ENCODE data around the gene CDKN2AIPNL. TPM values are rescaled to one million over a fixed set of nuclear protein-coding genes. Genes with fewer than 3 reads are reported as not detected.

The CDKN2AIPNL gene
- total RNA-seq, 1 experiment from 2014 or later = 60.5 TPM

DNA sequence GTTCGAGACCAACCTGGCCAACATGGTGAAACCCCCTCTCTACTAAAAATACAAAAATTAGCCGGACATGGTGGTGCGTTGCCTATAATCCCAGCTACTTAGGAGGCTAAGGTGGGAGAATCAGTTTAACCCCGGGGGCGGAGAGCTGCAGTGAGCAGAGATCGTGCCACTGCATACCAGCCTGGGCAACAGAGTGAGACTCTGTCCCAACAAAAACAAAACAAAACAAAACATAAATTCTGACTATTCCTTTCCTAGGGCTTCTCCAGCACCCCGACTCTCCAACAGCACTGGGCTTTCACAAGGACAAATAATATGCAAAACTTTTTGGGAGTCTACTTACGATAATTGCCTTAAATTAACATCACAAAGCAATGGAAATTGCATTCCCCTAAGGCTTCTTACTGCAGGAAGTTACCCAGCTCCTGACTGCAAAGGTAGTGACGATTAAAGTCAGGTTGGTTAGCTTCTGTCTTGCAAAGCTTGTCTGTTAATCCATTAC lies 15.9 kb upstream of the CDKN2AIPNL start:
- H3K27me3 ChIP-seq (replicated peaks; ENCODE audit: insufficient read depth, low read depth, low read length, poor library complexity) = no peaks in the 10 kb centered on the region
- H3K36me3 ChIP-seq (ENCODE audit: insufficient read depth, low read length, poor library complexity, severe bottlenecking) = no peaks in the 10 kb centered on the region
- H3K4me3 ChIP-seq (ENCODE audit: low read depth, low read length, poor library complexity, severe bottlenecking) = no peak overlapping the region
- H3K9me3 ChIP-seq (ENCODE audit: low read depth, low read length, poor library complexity, severe bottlenecking) = no peaks in the 10 kb centered on the region
- peaks cover 6% of the 10 kb centered on the region for H3K4me1 ChIP-seq (ENCODE audit: insufficient read depth, low read length, poor library complexity, severe bottlenecking)
- intact Hi-C loops (cut with micrococcal nuclease; ENCODE audit: unreplicated experiment) = no loop called here
- peak; percentile 33 for DNase-seq (ENCODE audit: low spot score)
- no peak overlapping the region for H3K27ac ChIP-seq (ENCODE audit: low read depth, low read length, poor library complexity, severe bottlenecking)
- POLR2A ChIA-PET (ENCODE audit: low non-redundant PET) = interaction anchor here (0.6 kb wide), 1 partner anchor 19 kb away, joined by 6 read pairs; no protein-coding TSS in a partner anchor
- no peak for TF ChIP-seq EZH2 (IDR thresholded peaks at IDR 0.05; ENCODE audit: borderline replicate concordance, low read depth, low read length, poor library complexity, severe bottlenecking)
- TF ChIP-seq CTCF (conservative IDR thresholded peaks at IDR 0.05; ENCODE audit: low read depth, low read length) = no peak
- BruUV-seq (replicated peaks) = no TSS peak
- CTCF ChIA-PET = no interaction called here

GRCh38 chr5:134426361-134426760 lies 14.7 kb upstream of the CDKN2AIPNL start:
- POLR2A ChIA-PET (ENCODE audit: low non-redundant PET) = no interaction called here
- no peaks in the 10 kb centered on the region for H3K9me3 ChIP-seq (ENCODE audit: low read depth, low read length, poor library complexity, severe bottlenecking)
- H3K4me1 ChIP-seq (ENCODE audit: insufficient read depth, low read length, poor library complexity, severe bottlenecking) = peaks cover 6% of the 10 kb centered on the region
- DNase-seq (ENCODE audit: low spot score) = no peak
- H3K27ac ChIP-seq (ENCODE audit: low read depth, low read length, poor library complexity, severe bottlenecking) = no peak overlapping the region
- BruUV-seq (replicated peaks) = no TSS peak
- intact Hi-C loops (cut with micrococcal nuclease; ENCODE audit: unreplicated experiment) = no loop called here
- CTCF ChIA-PET = no interaction called here
- TF ChIP-seq CTCF (conservative IDR thresholded peaks at IDR 0.05; ENCODE audit: low read depth, low read length) (no peak), EZH2 (IDR thresholded peaks at IDR 0.05; ENCODE audit: borderline replicate concordance, low read depth, low read length, poor library complexity, severe bottlenecking) (no peak)
- no peak overlapping the region for H3K4me3 ChIP-seq (ENCODE audit: low read depth, low read length, poor library complexity, severe bottlenecking)
- H3K36me3 ChIP-seq (ENCODE audit: insufficient read depth, low read length, poor library complexity, severe bottlenecking) = no peaks in the 10 kb centered on the region
- H3K27me3 ChIP-seq (replicated peaks; ENCODE audit: insufficient read depth, low read depth, low read length, poor library complexity) = no peaks in the 10 kb centered on the region

- ChIA-PET CTCF (no interaction called here), POLR2A (ENCODE audit: low non-redundant PET) (no interaction called here)
- Histone ChIP-seq H3K27me3 (replicated peaks; ENCODE audit: insufficient read depth, low read depth, low read length, poor library complexity) (no peaks in the 10 kb centered on the region), H3K36me3 (ENCODE audit: insufficient read depth, low read length, poor library complexity, severe bottlenecking) (no peaks in the 10 kb centered on the region), H3K9me3 (ENCODE audit: low read depth, low read length, poor library complexity, severe bottlenecking) (peaks cover 6% of the 10 kb centered on the region), H3K4me1 (ENCODE audit: insufficient read depth, low read length, poor library complexity, severe bottlenecking) (peaks cover 6% of the 10 kb centered on the region), H3K27ac (ENCODE audit: low read depth, low read length, poor library complexity, severe bottlenecking) (no peak overlapping the region), H3K4me3 (ENCODE audit: low read depth, low read length, poor library complexity, severe bottlenecking) (no peak overlapping the region)
- intact Hi-C loops (cut with micrococcal nuclease; ENCODE audit: unreplicated experiment) = no loop called here
- BruUV-seq (replicated peaks) = no TSS peak
- DNase-seq (ENCODE audit: low spot score) = no peak
- no peak for TF ChIP-seq CTCF (conservative IDR thresholded peaks at IDR 0.05; ENCODE audit: low read depth, low read length)
- TF ChIP-seq EZH2 (IDR thresholded peaks at IDR 0.05; ENCODE audit: borderline replicate concordance, low read depth, low read length, poor library complexity, severe bottlenecking) = no peak
Measured at GRCh38 chr5:134423376-134423775, 11.7 kb upstream of the CDKN2AIPNL start.

All from A673 (cell line).